Sciatic nerve (tissue), 2 donors: ENCODE data around the gene HSD17B8. TPM values are rescaled to one million over a fixed set of nuclear protein-coding genes. Genes with fewer than 3 reads are reported as not detected.
"Not testable (repeated sequence)": the region's sequence is repeated elsewhere in the genome, so short reads cannot be mapped to it uniquely, and the experiment has no call there.

Experiments used
- ATAC-seq: fragments of 200-7000 bp; cut with Tn5 transposase; one replicate; pipeline ENCODE4 v1.9.1; 2020; ENCODE audit warnings: mild to moderate bottlenecking, moderate library complexity
- DNase-seq: peaks from one replicate; pipeline ENCODE4 v3.0.0-alpha.2; 2020; ENCODE audit warnings: low spot score
- intact Hi-C: fragments of 100-400 bp; cut with DNase I; formaldehyde crosslinking; loops from one replicate; pipeline ENCODE4 v1.14.2; 2022
- total RNA-seq: library from RNA; stranded (reverse); fragmentation: NEBNext Ultra II Directional; extraction: Animal tissue kit (Norgen Biotek cat#: 25700); gene quantifications from one replicate; pipeline ENCODE4 v1.2.1, GENCODE V29; 2021
- donor health status: DM: no; HTN: no; CAD: no.
- donor health status: DM: no; HTN: no; CAD: no.

The HSD17B8 gene
- total RNA-seq, 1 donor from 2014 or later, result 12.7 TPM

GRCh38 chr6:33215271-33216116 lies 11.0 kb downstream of the HSD17B8 start:
- intact Hi-C loops, result no loop called here
- no peak for ATAC-seq
- DNase-seq, result peak; percentile 48

DNA sequence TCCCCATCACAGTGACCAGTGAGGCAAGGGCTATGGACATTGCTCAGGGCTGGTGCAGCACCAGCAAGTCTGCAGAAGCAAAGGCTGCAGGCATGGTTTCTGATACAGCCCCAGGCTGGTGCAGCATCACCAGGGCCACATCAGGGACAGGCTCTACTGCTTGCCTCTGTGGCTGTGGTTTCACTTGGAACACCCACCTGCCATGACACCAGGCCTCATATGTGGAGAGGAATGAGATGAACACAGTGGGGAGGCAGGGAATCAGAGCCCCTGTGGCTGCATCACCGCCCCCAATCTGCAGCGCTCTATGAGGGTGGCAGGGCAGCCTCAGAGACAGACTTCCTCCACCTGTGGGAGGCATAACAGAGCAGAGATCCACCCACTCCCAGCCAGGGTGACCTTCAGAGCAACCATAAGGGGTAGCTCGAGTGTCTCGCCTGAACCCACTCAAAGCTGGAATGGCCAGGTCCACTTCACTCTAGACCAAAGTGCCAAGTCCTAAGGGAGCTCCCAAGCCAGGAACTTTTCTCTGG lies 11.7 kb downstream of the HSD17B8 start:
- ATAC-seq, result no peak
- intact Hi-C loops, result no loop called here
- DNase-seq, result peak; percentile 22

GRCh38 chr6:33217246-33217645 lies 12.8 kb downstream of the HSD17B8 start:
- no peak for ATAC-seq
- intact Hi-C loops, result no loop called here
- peak; percentile 36 for DNase-seq

- intact Hi-C loops, result no loop called here
- ATAC-seq, result no peak
- no peak for DNase-seq
These were observed 13.2 kb downstream of the HSD17B8 start for GRCh38 chr6:33217681-33218080.

DNA sequence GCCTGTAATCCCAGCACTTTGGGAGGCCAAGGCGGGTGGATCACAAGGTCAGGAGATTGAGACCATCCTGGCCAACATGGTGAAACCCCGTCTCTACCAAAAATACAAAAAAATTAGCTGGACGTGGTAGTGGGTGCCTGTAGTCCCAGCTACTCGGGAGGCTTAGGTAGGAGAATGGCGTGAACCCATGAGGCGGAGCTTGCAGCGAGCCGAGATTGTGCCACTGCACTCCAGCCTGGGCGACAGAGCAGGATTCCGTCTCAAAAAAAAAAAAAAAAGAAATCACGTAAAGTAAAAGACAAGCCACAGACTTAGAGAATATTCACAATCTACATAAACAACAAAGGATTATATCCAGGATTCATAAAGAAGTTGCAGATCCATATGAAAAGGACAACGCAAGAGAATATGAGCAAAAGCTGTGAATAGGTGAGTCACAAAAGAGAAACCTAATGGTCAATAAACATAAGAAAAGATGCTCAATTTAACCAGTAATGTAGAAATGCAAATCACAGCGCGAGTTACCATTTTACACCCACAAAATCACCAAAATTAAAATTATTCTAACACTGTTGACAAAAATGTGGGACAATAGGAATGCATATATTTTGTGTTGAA lies 22.2 kb downstream of the HSD17B8 start:
- DNase-seq, result peak; percentile 8
- ATAC-seq, intact Hi-C loops: not testable (repeated sequence)

- intact Hi-C loops, result no loop called here
- DNase-seq, result no peak
- ATAC-seq, result no peak
These were observed 30.8 kb downstream of the HSD17B8 start for GRCh38 chr6:33235221-33235634.

DNA sequence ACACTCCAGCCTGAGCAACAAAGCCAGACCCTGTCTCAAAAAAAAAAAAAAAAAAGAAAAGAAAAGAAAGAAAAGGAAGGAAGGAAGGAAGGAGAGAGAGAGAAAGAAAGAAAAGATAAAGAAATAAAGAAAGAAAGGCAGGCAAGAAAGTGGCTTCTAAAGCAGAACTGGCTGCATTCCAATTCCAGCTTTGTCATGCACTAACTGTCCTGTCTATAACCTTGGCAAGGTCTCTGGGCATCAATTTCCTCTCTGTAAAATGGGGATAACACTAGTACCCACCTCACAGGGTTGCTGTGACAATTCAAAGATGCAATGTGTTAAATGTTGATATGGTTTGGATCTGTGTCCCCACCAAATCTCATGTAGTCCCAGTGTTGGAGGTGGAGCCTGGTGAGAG lies 31.9 kb downstream of the HSD17B8 start:
- intact Hi-C loops, result no loop called here

DNA sequence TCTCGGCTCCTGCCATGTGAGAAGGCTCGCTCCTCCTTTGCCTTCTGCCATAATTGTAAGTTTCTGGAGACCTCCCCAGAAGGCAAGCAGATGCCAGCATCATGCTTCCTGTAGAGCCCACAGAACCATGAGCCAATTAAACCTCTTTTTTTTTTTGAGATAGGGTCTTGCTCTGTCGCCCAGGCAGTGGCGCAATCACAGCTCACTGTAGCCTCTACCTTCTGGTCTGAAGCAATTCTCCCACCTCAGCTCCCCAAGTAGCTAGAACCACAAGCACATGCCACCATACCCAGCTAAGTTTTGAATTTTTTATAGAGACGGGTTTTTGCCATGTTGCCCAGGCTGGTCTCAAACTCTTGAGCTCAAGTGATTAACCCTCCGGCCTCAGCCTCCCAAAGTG lies 32.4 kb downstream of the HSD17B8 start:
- no peak for DNase-seq
- intact Hi-C loops, result no loop called here
- no peak for ATAC-seq

More for the DNA sequence above, 31.9 kb downstream of the HSD17B8 start:
- ATAC-seq, result no peak
- no peak for DNase-seq

- ATAC-seq (no peak), DNase-seq (no peak)
- intact Hi-C loops, result no loop called here
These were observed 33.3 kb downstream of the HSD17B8 start for GRCh38 chr6:33237741-33238140.

- intact Hi-C loops, result loop anchor here (10.0 kb wide), 1 partner anchor 227 kb away; no protein-coding TSS in a partner anchor
- no peak for DNase-seq
- ATAC-seq, result no peak
These were observed 37.5 kb downstream of the HSD17B8 start for GRCh38 chr6:33241968-33242367.

GRCh38 chr6:33243476-33243875 lies 39.0 kb downstream of the HSD17B8 start:
- ATAC-seq, result no peak
- intact Hi-C loops, result loop anchor here (10.0 kb wide), 1 partner anchor 229 kb away; no protein-coding TSS in a partner anchor
- no peak for DNase-seq

- peak; percentile 96 for DNase-seq
- intact Hi-C loops, result loop anchor here (5.0 to 10.0 kb wide), 2 partner anchors 126 to 233 kb away; no protein-coding TSS in a partner anchor
- peak; percentile 83 for ATAC-seq
These were observed 43.7 kb downstream of the HSD17B8 start for GRCh38 chr6:33247977-33248642.

DNA sequence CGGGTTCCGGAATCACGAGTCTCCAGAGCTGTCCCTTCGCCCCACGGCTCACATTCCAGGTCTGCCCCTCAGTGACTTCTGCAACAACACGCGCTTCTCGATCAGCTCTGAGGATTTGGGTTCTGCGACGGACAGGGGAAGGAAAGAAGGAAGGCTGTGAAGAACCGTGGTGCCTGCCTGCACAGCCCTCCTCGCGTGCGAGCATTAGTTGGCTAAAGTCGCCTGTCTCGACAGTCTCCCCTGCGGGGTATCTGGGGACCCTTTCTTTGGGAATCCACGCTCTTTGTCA lies 44.1 kb downstream of the HSD17B8 start:
- peak; percentile 25 for ATAC-seq
- DNase-seq, result no peak

DNA sequence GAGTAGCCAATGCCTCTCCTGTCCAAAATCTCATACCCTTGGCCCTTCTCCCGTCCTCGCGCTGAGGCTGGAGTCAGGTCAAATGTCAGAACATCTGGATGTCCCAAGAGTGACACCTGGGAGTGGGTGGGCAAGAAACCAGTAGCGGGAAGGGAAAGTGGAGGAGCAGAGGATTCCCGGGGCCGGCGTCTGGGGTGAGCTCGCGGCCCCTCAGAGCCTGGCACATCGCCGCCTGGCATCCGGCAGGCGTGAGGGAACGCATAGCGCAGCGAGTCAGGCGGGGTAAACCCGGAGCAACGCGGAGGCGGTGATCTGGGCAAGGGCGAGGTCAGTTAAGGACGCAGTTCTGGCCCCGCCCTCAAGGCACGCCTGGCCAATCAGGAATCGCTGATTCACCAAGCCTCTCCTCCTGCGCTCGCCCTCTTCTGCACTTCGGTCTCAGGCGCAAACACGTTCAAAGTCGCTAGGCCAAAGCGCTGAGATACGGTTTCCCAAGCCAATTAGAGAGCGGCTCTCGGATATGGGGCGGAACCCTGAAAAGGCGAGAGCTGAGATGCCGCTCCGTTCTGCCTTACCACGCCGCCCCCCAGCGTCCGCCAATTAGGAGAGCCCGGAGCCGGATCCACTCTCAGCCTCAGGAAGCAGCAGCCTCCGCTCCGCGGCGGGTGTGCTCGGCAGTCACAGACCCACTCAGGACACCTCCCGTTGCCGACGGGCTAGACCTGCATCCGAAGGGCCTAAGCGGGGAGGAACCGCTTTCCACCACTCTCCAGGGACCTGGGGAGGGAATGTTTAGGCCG lies 44.7 kb downstream of the HSD17B8 start:
- ATAC-seq, result peak; percentile 97
- peak; percentile 97 for DNase-seq
- intact Hi-C loops, result loop anchor here (5.0 to 10.0 kb wide), 2 partner anchors 127 to 234 kb away; no protein-coding TSS in a partner anchor

More for the DNA sequence above, 44.1 kb downstream of the HSD17B8 start:
- intact Hi-C loops, result loop anchor here (5.0 to 10.0 kb wide), 2 partner anchors 126 to 234 kb away; no protein-coding TSS in a partner anchor

- DNase-seq, result no peak
- intact Hi-C loops, result loop anchor here (5.0 to 10.0 kb wide), 2 partner anchors 128 to 235 kb away; no protein-coding TSS in a partner anchor
- no peak for ATAC-seq
These were observed 45.5 kb downstream of the HSD17B8 start for GRCh38 chr6:33249732-33250630.

GRCh38 chr6:33250731-33251130 lies 46.3 kb downstream of the HSD17B8 start:
- no peak for DNase-seq
- intact Hi-C loops, result no loop called here
- no peak for ATAC-seq

DNA sequence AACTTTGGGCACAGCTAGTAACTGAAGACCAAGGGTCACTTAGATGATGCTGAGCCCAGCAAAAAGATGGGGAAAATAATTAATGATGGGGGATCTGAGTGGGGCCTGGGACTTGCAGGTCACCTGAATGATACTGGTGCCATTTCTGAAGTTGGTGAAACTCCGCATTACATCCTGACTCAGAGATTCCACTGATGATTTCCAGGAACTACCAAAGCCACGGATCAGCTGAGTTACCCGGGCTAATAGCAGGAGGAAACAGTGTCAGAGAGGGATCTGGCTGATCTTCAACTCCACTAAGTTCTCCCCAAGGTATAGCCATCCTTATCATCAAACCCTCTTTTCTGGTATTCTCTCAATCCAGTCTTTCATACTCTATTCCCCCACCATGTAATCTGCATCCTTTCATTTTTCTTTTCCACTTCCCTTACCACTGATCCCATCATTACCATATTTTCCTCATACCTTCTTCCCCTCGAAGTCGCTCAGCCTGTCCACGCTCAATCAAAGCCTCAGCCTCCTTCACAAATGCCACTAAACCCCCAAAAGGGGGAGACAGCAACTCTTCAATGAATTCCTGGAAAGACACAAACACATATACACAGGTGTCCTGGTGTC lies 47.0 kb downstream of the HSD17B8 start:
- ATAC-seq, result no peak
- DNase-seq, result no peak
- intact Hi-C loops, result no loop called here
